Uterus (tissue), 4 donors: ENCODE data around the gene GPR173. TPM values are rescaled to one million over a fixed set of nuclear protein-coding genes. Genes with fewer than 3 reads are reported as not detected.
A peak's percentile ranks its signal among the peaks of the same experiment; 100 is the strongest.

Experiments used
- DNase-seq, 2 donors: peaks; one replicate each; pipeline ENCODE4 v3.0.0-alpha.2; 2019 to 2020
- H3K27ac ChIP-seq, 2 donors: fragments of 200-600 bp; sonication (generic); 1 replicate in 1 of 2; 2 replicates in 1 of 2; pipeline ENCODE4 v1.5.1; 2016 to 2018
- H3K27me3 ChIP-seq, 2 donors: fragments of 200-600 bp; sonication (generic); one replicate each; pipeline ENCODE4 v1.5.1; 2018 to 2019; ENCODE audit warnings: control low read depth in 1 of 2
- H3K36me3 ChIP-seq, 2 donors: fragments of 200-600 bp; sonication (generic); one replicate each; pipeline ENCODE4 v1.5.1; 2019; ENCODE audit warnings: control low read depth in 1 of 2
- H3K4me1 ChIP-seq, 2 donors: fragments of 200-600 bp; sonication (generic); one replicate each; pipeline ENCODE4 v1.5.1; 2018 to 2019; ENCODE audit warnings: control low read depth in 1 of 2
- H3K4me3 ChIP-seq, 2 donors: fragments of 200-600 bp; sonication (generic); 1 replicate in 1 of 2; 2 replicates in 1 of 2; pipeline ENCODE4 v1.5.1; 2018 to 2019; ENCODE audit warnings: mild to moderate bottlenecking in 1 of 2
- H3K9me3 ChIP-seq, 2 donors: fragments of 200-600 bp; sonication (generic); one replicate each; pipeline ENCODE4 v1.5.1; 2019; ENCODE audit warnings: control low read depth in 1 of 2
- CTCF ChIP-seq, 4 experiments: fragments of 200-600 bp in 2 of 4; fragments of 450-650 bp in 2 of 4; sonication (generic) in 2 of 4; IDR thresholded peaks; one replicate each; pipeline ENCODE4 v1.5.1; 2016 to 2019; ENCODE audit warnings: antibody characterized with exemption in 4 of 4, mild to moderate bottlenecking in 2 of 4, moderate library complexity in 1 of 4
- POLR2A ChIP-seq, 2 donors: fragments of 450-650 bp; IDR thresholded peaks; one replicate each; pipeline ENCODE4 v1.6.1; 2016; ENCODE audit warnings: antibody characterized with exemption in 2 of 2, mild to moderate bottlenecking in 1 of 2, moderate library complexity in 1 of 2
- intact Hi-C: fragments of 100-400 bp; cut with DNase I; formaldehyde crosslinking; loops from one replicate; pipeline ENCODE4 v1.15.1; 2023; ENCODE audit warnings: low total_unique reads
- total RNA-seq, 4 donors: library from RNA; depleted of rRNA in 3 of 4; stranded (reverse); fragments of >200 nt in 3 of 4; gene quantifications; one replicate each; pipeline versions ENCODE4 v1.1.0 to v1.2.4, GENCODE V29; 2014 to 2023
- donor health status: DM: yes; HTN: yes; CAD: no.

GPR173 gene
- total RNA-seq, 4 donors from 2014 or later: 0.51 to 9.2 (median 4.5) TPM

- no peaks in the 10 kb centered on the region for H3K27me3 ChIP-seq
- H3K27ac ChIP-seq: no peak overlapping the region
- no peak overlapping the region for H3K4me3 ChIP-seq
- intact Hi-C loops: no loop called here
- no peak for TF ChIP-seq POLR2A (IDR thresholded peaks at IDR 0.05)
- no peak for TF ChIP-seq CTCF (IDR thresholded peaks at IDR 0.05)
- H3K9me3 ChIP-seq: no peaks in the 10 kb centered on the region
- no peak for DNase-seq
- no peaks in the 10 kb centered on the region for H3K4me1 ChIP-seq
- H3K36me3 ChIP-seq: no peaks in the 10 kb centered on the region
Observed at GRCh38 chrX:53077207-53078197, 28.9 kb downstream of the GPR173 start.

GRCh38 chrX:53078943-53079342 is 30.4 kb downstream of the GPR173 start:
- DNase-seq: no peak
- Histone ChIP-seq H3K27me3 (no peaks in the 10 kb centered on the region), H3K4me1 (no peaks in the 10 kb centered on the region), H3K27ac (no peak overlapping the region), H3K36me3 (no peaks in the 10 kb centered on the region), H3K4me3 (no peak overlapping the region), H3K9me3 (no peaks in the 10 kb centered on the region)
- no peak for TF ChIP-seq CTCF (IDR thresholded peaks at IDR 0.05)
- no peak for TF ChIP-seq POLR2A (IDR thresholded peaks at IDR 0.05)
- intact Hi-C loops: no loop called here

- intact Hi-C loops: no loop called here
- H3K27ac ChIP-seq: peak overlapping the region; percentile 85 to 89
- no peaks in the 10 kb centered on the region for H3K27me3 ChIP-seq
Observed at GRCh38 chrX:53080628-53081580, 32.3 kb downstream of the GPR173 start.

GRCh38 chrX:53081925-53082772 is 33.6 kb downstream of the GPR173 start, which contains the start of gene TSPYL2:
TSPYL2 (plus strand) TSS chrX:53082367; CDS start chrX:53082499, 132 bp downstream.
- Histone ChIP-seq H3K27ac (peak within 1 kb of the TSS; percentile 89 to 96), H3K9me3 (no peaks in the 10 kb centered on the region), H3K27me3 (no peaks in the 10 kb centered on the region), H3K4me1 (no peaks in the 10 kb centered on the region), H3K4me3 (peak within 1 kb of the TSS; percentile 62 to 63), H3K36me3 (no peaks in the 10 kb centered on the region)
- intact Hi-C loops: no loop called here
- TF ChIP-seq CTCF (IDR thresholded peaks at IDR 0.05) (peak in 1 of 4 experiments; percentile 29), POLR2A (IDR thresholded peaks at IDR 0.05) (peak; percentile 97 to 99)
- peak; percentile 94 to 95 for DNase-seq

More at GRCh38 chrX:53080628-53081580, 32.3 kb downstream of the GPR173 start:
- DNase-seq: no peak
- TF ChIP-seq CTCF (IDR thresholded peaks at IDR 0.05) (no peak), POLR2A (IDR thresholded peaks at IDR 0.05) (no peak)
- Histone ChIP-seq H3K4me1 (no peaks in the 10 kb centered on the region), H3K9me3 (no peaks in the 10 kb centered on the region), H3K36me3 (no peaks in the 10 kb centered on the region), H3K4me3 (peak overlapping the region; percentile 17 to 24)
